GM12878 (cell line): Measurements from ENCODE around the gene COL23A1. TPM values are rescaled to one million over a fixed set of nuclear protein-coding genes. Genes with fewer than 3 reads are reported as not detected.
A peak's percentile ranks its signal among the peaks of the same experiment; 100 is the strongest.

Experiments used
- ATAC-seq: fragments of 200-7000 bp; cut with Tn5 transposase; 3 replicates; pipeline ENCODE4 v1.9.1; 2020; ENCODE audit warnings: mild to moderate bottlenecking, moderate library complexity
- BruUV-seq: library from RNA; stranded (reverse); fragments of 400-500 nt; replicated peaks from 2 replicates; lab custom pipeline; 2021; lab: Mats Ljungman, UMichigan
- CTCF ChIA-PET: fragments of 300-600 bp; sonication (Branson Sonifier 250); formaldehyde crosslinking; extraction: SDS; loops from one replicate; lab custom pipeline; 2021; ENCODE audit warnings: inconsistent platforms; lab: Yijun Ruan, JAX
- POLR2A ChIA-PET: fragments of 350-600 bp; formaldehyde crosslinking; extraction: SDS; loops from one replicate; lab custom pipeline; 2021; ENCODE audit warnings: inconsistent platforms; lab: Charles Lee
- RAD21 ChIA-PET: fragments of 300-600 bp; sonication (Branson Sonifier 250); formaldehyde crosslinking; loops from one replicate; lab custom pipeline; 2023; ENCODE audit warnings: antibody characterized with exemption; ENCODE audit not compliant: unreplicated experiment; lab: Charles Lee
- SMC1A ChIA-PET: fragments of 300-600 bp; sonication (Branson Sonifier 250); formaldehyde crosslinking; loops from one replicate; lab custom pipeline; 2023; ENCODE audit not compliant: unreplicated experiment, uncharacterized antibody; lab: Charles Lee
- DNase-seq: peaks from one replicate; pipeline ENCODE4 v3.0.0-alpha.2; 2011; ENCODE audit warnings: low read depth, low spot score
- FAIRE-seq: peaks from 3 replicates; lab custom pipeline; 2011; peaks lifted over from hg19 to GRCh38; lab: Jason Lieb, UNC
- H2AFZ ChIP-seq: 2 replicates; pipeline ENCODE4 v1.6.0; 2011; ENCODE audit warnings: low read depth, low read length, control low read depth; ENCODE audit not compliant: control insufficient read depth
- H3K27ac ChIP-seq: 2 replicates; pipeline ENCODE4 v1.5.1; 2011; ENCODE audit warnings: control low read depth; ENCODE audit not compliant: control insufficient read depth, insufficient read depth
- H3K27me3 ChIP-seq, 2 experiments: replicated peaks in 1 of 2; 2 replicates each; pipeline versions ENCODE4 v1.6.0 to v1.6.1; 2011; ENCODE audit warnings: low read length in 1 of 2; ENCODE audit not compliant: control insufficient read depth in 2 of 2, insufficient read depth in 2 of 2
- H3K36me3 ChIP-seq, 2 experiments: 2 replicates each; pipeline ENCODE4 v1.5.1; 2011; ENCODE audit warnings: low read length in 1 of 2; ENCODE audit not compliant: control insufficient read depth in 2 of 2, insufficient read depth in 2 of 2
- H3K4me1 ChIP-seq: 2 replicates; pipeline ENCODE4 v1.6.1; 2011; ENCODE audit warnings: mild to moderate bottlenecking, low read length, moderate library complexity, mixed read lengths; ENCODE audit not compliant: control insufficient read depth, insufficient read depth
- H3K4me2 ChIP-seq: 2 replicates; pipeline ENCODE4 v1.6.0; 2011; ENCODE audit warnings: control low read depth; ENCODE audit not compliant: control insufficient read depth, insufficient read depth
- H3K4me3 ChIP-seq: fragments of 200-600 bp; sonication (generic); 2 replicates; pipeline ENCODE4 v1.5.1; 2016
- H3K79me2 ChIP-seq: 2 replicates; pipeline ENCODE4 v1.6.0; 2011; ENCODE audit warnings: low read length; ENCODE audit not compliant: control insufficient read depth, insufficient read depth
- H3K9ac ChIP-seq: 2 replicates; pipeline ENCODE4 v1.8.0; 2011; ENCODE audit warnings: low read length, control low read depth, mixed read lengths; ENCODE audit not compliant: control insufficient read depth, insufficient read depth
- H3K9me3 ChIP-seq: replicated peaks from 3 replicates; pipeline ENCODE4 v1.5.1; 2011; ENCODE audit warnings: mild to moderate bottlenecking, low read length; ENCODE audit not compliant: control insufficient read depth, insufficient read depth
- H4K20me1 ChIP-seq: 2 replicates; pipeline ENCODE4 v1.6.0; 2011; ENCODE audit not compliant: control insufficient read depth, insufficient read depth
- BRCA1 ChIP-seq: IDR thresholded peaks from 2 replicates; pipeline ENCODE4 v1.6.1; 2011; ENCODE audit warnings: low read depth, low read length, improper control_type of control experiment
- CBFB ChIP-seq: IDR thresholded peaks from 2 replicates; pipeline ENCODE4 v1.6.1; 2016; ENCODE audit warnings: antibody characterized with exemption, low read depth
- CREM ChIP-seq: IDR thresholded peaks from 2 replicates; pipeline ENCODE4 v1.6.1; 2014; ENCODE audit warnings: antibody characterized with exemption, low read depth
- EGR1 ChIP-seq, 2 experiments: IDR thresholded peaks; 1 replicate in 1 of 2; 2 replicates in 1 of 2; pipeline ENCODE4 v1.6.1; 2011 to 2012; ENCODE audit warnings: low read depth in 2 of 2, low read length in 2 of 2, borderline replicate concordance in 1 of 2, mild to moderate bottlenecking in 1 of 2, moderate library complexity in 1 of 2
- JUND ChIP-seq: IDR thresholded peaks from 2 replicates; pipeline ENCODE4 v1.6.1; 2012; ENCODE audit warnings: low read depth, mild to moderate bottlenecking, low read length, improper control_type of control experiment, moderate library complexity
- MXI1 ChIP-seq: fragments of 150-350 bp; IDR thresholded peaks from 2 replicates; pipeline ENCODE4 v1.6.1; 2011; ENCODE audit warnings: low read depth, mild to moderate bottlenecking, inconsistent platforms, low read length, improper control_type of control experiment
- NR2F1 ChIP-seq: fragments of 450-650 bp; conservative IDR thresholded peaks from 2 replicates; pipeline ENCODE4 v1.6.1; 2017; ENCODE audit warnings: mild to moderate bottlenecking
- PKNOX1 ChIP-seq: fragments of 450-650 bp; IDR thresholded peaks from 2 replicates; pipeline ENCODE4 v1.6.1; 2016; ENCODE audit warnings: mild to moderate bottlenecking
- POLR2A ChIP-seq: IDR thresholded peaks from 2 replicates; pipeline ENCODE4 v1.6.1; 2011; ENCODE audit warnings: low read depth, mild to moderate bottlenecking, low read length
- POLR2AphosphoS5 ChIP-seq: IDR thresholded peaks from 2 replicates; pipeline ENCODE4 v1.6.1; 2011; ENCODE audit warnings: mild to moderate bottlenecking, low read length, inconsistent platforms
- RELA ChIP-seq: fragments of 450-650 bp; IDR thresholded peaks from 2 replicates; pipeline ENCODE4 v1.8.0; 2014; ENCODE audit warnings: borderline replicate concordance; ENCODE audit not compliant: partially characterized antibody
- SP1 ChIP-seq: IDR thresholded peaks from one replicate; pipeline ENCODE4 v1.6.1; 2011; ENCODE audit warnings: low read depth, low read length
- STAT3 ChIP-seq: IDR thresholded peaks from 2 replicates; pipeline ENCODE4 v1.6.1; 2011; ENCODE audit warnings: low read depth, low read length, improper control_type of control experiment
- TARDBP ChIP-seq: IDR thresholded peaks from 2 replicates; pipeline ENCODE4 v1.6.1; 2016; ENCODE audit warnings: borderline replicate concordance
- TCF7 ChIP-seq: IDR thresholded peaks from 2 replicates; pipeline ENCODE4 v1.6.1; 2014; ENCODE audit warnings: antibody characterized with exemption, borderline replicate concordance
- ZNF274 ChIP-seq: IDR thresholded peaks from one replicate; pipeline ENCODE4 v1.8.0; 2011; ENCODE audit not compliant: insufficient read length, insufficient read depth
- WGBS: methylation state at CpG from one replicate; pipeline ENCODE4 v1.1.6; 2016; ENCODE audit warnings: low lambda C conversion rate; ENCODE audit not compliant: insufficient replicate concordance, insufficient coverage; ENCODE audit errors: missing lambda C conversion rate; 5-methylcytosine and 5-hydroxymethylcytosine counted together
- in situ Hi-C: fragments of 300-500 bp; cut with MboI; formaldehyde crosslinking; loops from 9 replicates; pipeline ENCODE4 v1.14.3; 2018; ENCODE audit warnings: mixed read lengths
- intact Hi-C: fragments of 100-400 bp; cut with micrococcal nuclease; formaldehyde crosslinking; loops from one replicate; pipeline ENCODE4 v1.14.2; 2022; ENCODE audit not compliant: unreplicated experiment
- polyA plus RNA-seq, 11 experiments: library from polyadenylated mRNA; depleted of rRNA in 4 of 11; unstranded in 6 of 11; stranded (reverse) in 5 of 11; fragments of >200 nt; fragmentation: Nextera tagmentation in 4 of 11; fragmentation: Illumina TruSeq in 1 of 11; extraction: Ambion mirVana in 4 of 11; extraction: Trizol in 1 of 11; gene quantifications; 1 replicate in 1 of 11; 2 replicates in 10 of 11; pipeline versions ENCODE4 v1.2.1 to v1.2.3, GENCODE V29; 2011 to 2016; ENCODE audit warnings: inconsistent platforms in 2 of 11, missing spikeins in 2 of 11, low read depth in 1 of 11
- total RNA-seq, 4 experiments: library from RNA; depleted of rRNA in 3 of 4; stranded (reverse); fragments of >200 nt in 3 of 4; fragmentation: Illumina TruSeq in 1 of 4; extraction: Trizol in 1 of 4; gene quantifications; 2 replicates each; pipeline versions ENCODE4 v1.2.1 to v1.2.3, GENCODE V29; 2013 to 2021
- TF ChIP-seq, protein P1 (sequence below): IDR thresholded peaks from 2 replicates; pipeline ENCODE4 v1.6.1; 2012; ENCODE audit warnings: improper control_type of control experiment, low read depth, low read length; ENCODE audit not compliant: insufficient replicate concordance
- TF ChIP-seq, protein P2 (sequence below): IDR thresholded peaks from 2 replicates; pipeline ENCODE4 v1.6.1; 2011; ENCODE audit warnings: borderline replicate concordance, low read depth, mild to moderate bottlenecking, moderate library complexity, mixed read lengths, low read length; ENCODE audit not compliant: insufficient read depth; ENCODE audit errors: extremely low read length

Gene COL23A1
- total and polyA plus RNA-seq, 10 of the 15 experiments (the other 5 are each of a cell fraction or from before 2014, with no cell fraction given) = 0.03 to 0.83 (median 0.09) TPM; not detected in 5

DNA sequence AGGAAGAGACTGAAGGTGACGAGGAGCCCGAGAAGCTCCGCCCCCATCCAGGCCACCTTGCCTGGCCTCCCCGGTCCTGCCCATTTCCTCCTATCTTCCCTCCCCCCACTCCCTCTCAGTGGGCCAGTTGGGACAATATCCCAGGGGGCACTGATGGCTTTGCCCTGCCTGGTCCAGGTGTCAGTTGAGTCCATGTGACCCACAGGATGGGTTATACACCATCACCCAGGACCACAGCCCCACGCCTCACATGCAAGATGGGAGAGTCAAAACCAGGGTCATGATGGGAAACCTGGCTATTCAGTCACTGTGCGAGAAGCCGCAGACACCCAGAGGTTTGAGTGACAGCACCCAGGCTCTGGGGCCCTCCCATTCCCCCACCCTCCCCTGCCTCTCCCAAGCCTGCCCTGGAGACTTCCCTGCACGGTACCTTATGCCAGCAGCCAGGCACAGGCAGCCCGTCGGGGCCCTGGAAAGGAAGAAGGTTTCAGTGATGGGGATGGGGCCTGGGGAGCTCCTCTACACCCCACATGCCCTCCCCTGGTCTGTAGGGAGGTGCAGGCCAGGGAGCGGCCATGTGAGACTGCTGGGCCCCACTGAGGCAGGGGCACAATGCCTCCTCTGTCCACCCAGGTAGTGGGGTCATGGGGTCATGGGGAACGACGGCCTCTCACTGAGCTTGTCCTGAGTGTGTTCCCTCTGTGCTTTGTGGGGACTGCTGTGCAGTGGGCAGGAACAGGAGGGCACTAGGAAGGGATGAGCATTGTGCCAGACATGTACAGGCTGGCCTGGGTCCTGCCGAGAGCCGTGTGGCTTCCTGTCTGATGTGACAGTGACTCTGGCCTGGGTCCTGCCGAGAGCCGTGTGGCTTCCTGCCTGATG lies 351.2 kb downstream of the COL23A1 start:
- intact Hi-C loops = loop anchor here (5.0 kb wide), 1 partner anchor 1253 kb away; no protein-coding TSS in a partner anchor
- WGBS = 42% methylated on average over 16 of the region's 17 CpGs
- TF ChIP-seq JUND (no peak), POLR2AphosphoS5 (no peak), EGR1 (IDR thresholded peaks at IDR 0.05; ENCODE audit: borderline replicate concordance in 1 of 2, low read depth in 2 of 2, low read length in 2 of 2) (no peak), CREM (no peak), RELA (no peak), CBFB (no peak), TCF7 (no peak), BRCA1 (no peak), PKNOX1 (peak; percentile 43; the same call in 1 of the 2 replicates), NR2F1 (peak; percentile 30; the same call in 1 of the 2 replicates), MXI1 (0 out of 2 replicates have a peak, but pooled peaks have one; percentile 23), STAT3 (no peak), TARDBP (no peak), ZNF274 (no peak), POLR2A (peak; percentile 50), SP1 (no peak)
- TF ChIP-seq, protein P1, sequence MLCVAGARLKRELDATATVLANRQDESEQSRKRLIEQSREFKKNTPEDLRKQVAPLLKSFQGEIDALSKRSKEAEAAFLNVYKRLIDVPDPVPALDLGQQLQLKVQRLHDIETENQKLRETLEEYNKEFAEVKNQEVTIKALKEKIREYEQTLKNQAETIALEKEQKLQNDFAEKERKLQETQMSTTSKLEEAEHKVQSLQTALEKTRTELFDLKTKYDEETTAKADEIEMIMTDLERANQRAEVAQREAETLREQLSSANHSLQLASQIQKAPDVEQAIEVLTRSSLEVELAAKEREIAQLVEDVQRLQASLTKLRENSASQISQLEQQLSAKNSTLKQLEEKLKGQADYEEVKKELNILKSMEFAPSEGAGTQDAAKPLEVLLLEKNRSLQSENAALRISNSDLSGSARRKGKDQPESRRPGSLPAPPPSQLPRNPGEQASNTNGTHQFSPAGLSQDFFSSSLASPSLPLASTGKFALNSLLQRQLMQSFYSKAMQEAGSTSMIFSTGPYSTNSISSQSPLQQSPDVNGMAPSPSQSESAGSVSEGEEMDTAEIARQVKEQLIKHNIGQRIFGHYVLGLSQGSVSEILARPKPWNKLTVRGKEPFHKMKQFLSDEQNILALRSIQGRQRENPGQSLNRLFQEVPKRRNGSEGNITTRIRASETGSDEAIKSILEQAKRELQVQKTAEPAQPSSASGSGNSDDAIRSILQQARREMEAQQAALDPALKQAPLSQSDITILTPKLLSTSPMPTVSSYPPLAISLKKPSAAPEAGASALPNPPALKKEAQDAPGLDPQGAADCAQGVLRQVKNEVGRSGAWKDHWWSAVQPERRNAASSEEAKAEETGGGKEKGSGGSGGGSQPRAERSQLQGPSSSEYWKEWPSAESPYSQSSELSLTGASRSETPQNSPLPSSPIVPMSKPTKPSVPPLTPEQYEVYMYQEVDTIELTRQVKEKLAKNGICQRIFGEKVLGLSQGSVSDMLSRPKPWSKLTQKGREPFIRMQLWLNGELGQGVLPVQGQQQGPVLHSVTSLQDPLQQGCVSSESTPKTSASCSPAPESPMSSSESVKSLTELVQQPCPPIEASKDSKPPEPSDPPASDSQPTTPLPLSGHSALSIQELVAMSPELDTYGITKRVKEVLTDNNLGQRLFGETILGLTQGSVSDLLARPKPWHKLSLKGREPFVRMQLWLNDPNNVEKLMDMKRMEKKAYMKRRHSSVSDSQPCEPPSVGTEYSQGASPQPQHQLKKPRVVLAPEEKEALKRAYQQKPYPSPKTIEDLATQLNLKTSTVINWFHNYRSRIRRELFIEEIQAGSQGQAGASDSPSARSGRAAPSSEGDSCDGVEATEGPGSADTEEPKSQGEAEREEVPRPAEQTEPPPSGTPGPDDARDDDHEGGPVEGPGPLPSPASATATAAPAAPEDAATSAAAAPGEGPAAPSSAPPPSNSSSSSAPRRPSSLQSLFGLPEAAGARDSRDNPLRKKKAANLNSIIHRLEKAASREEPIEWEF = no peak
- TF ChIP-seq, protein P2, sequence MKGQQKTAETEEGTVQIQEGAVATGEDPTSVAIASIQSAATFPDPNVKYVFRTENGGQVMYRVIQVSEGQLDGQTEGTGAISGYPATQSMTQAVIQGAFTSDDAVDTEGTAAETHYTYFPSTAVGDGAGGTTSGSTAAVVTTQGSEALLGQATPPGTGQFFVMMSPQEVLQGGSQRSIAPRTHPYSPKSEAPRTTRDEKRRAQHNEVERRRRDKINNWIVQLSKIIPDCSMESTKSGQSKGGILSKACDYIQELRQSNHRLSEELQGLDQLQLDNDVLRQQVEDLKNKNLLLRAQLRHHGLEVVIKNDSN = no peak

More for the DNA sequence above, 351.2 kb downstream of the COL23A1 start:
- Histone ChIP-seq H4K20me1 (no peaks in the 10 kb centered on the region), H3K79me2 (no peaks in the 10 kb centered on the region), H3K4me3 (no peak overlapping the region), H3K27me3 (no peaks in the 10 kb centered on the region), H2AFZ (peak overlapping the region; percentile 78), H3K36me3 (no peaks in the 10 kb centered on the region), H3K4me2 (peak overlapping the region; percentile 86), H3K9ac (peak overlapping the region; percentile 56), H3K4me1 (peaks cover 51% of the 10 kb centered on the region), H3K27ac (peak overlapping the region; percentile 86), H3K9me3 (no peaks in the 10 kb centered on the region)
- CTCF ChIA-PET = no interaction called here
- FAIRE-seq = peak; percentile 23
- in situ Hi-C loops = no loop called here
- peak; percentile 26; the same call in 2 of the 3 replicates for ATAC-seq
- POLR2A ChIA-PET = no interaction called here
- SMC1A ChIA-PET = no interaction called here
- RAD21 ChIA-PET = no interaction called here
- DNase-seq = no peak
- no TSS peak for BruUV-seq
